22Rv1 (cell line): Measurements from ENCODE around the gene USP48.

Experiments
- H3K27ac ChIP-seq: fragments of 450-650 bp; 2 replicates; pipeline ENCODE4 v1.5.1; 2017
- ZFX ChIP-seq: fragments of 450-650 bp; IDR thresholded peaks from 2 replicates; pipeline ENCODE4 v1.6.1; 2017; ENCODE audit warnings: antibody characterized with exemption, borderline replicate concordance
- TF ChIP-seq, protein P1 (sequence below): fragments of 450-650 bp; IDR thresholded peaks from 2 replicates; pipeline ENCODE4 v1.5.1; 2017; ENCODE audit warnings: mild to moderate bottlenecking

The USP48 gene

GRCh38 chr1:21691739-21692138 lies 91.2 kb downstream of the USP48 start:
- no peak overlapping the region for H3K27ac ChIP-seq
- TF ChIP-seq, protein P1, sequence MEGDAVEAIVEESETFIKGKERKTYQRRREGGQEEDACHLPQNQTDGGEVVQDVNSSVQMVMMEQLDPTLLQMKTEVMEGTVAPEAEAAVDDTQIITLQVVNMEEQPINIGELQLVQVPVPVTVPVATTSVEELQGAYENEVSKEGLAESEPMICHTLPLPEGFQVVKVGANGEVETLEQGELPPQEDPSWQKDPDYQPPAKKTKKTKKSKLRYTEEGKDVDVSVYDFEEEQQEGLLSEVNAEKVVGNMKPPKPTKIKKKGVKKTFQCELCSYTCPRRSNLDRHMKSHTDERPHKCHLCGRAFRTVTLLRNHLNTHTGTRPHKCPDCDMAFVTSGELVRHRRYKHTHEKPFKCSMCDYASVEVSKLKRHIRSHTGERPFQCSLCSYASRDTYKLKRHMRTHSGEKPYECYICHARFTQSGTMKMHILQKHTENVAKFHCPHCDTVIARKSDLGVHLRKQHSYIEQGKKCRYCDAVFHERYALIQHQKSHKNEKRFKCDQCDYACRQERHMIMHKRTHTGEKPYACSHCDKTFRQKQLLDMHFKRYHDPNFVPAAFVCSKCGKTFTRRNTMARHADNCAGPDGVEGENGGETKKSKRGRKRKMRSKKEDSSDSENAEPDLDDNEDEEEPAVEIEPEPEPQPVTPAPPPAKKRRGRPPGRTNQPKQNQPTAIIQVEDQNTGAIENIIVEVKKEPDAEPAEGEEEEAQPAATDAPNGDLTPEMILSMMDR = no peak
- no peak for TF ChIP-seq ZFX

DNA sequence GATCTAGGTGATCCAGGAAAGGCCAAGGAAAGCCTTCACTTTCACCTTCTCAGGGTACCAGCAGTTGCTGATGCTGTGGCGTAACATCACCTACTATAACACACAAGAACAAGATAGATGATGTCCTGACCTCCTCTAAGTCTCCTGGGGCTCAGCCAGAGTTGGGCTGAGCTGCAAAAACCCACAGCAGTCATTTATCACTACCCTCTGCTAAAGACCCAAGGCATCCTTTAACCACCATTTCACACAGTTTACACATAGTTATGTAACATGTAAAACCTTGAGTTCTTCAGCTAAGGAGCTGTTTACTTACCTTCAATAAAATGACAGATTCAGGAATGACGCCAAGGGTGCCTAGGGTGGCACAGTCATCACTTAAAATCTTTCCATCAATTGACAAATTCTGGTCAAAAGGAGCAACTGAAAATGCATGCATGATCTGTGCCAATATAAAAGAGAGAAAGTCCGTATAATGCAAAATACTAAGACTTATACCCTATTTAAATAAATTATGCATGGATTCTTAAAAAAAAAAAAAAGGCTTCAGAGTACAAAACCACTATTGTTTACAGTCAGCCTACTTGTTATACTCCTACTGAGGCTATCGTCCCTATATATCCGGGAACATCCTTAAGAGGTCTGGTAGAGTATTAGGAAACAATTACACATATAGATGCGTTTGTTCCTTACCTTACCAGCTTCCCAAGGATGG lies 93.1 kb downstream of the USP48 start:
- TF ChIP-seq, protein P1 = no peak
- no peak for TF ChIP-seq ZFX
- no peak overlapping the region; the same call in 1 of the 2 replicates for H3K27ac ChIP-seq

DNA sequence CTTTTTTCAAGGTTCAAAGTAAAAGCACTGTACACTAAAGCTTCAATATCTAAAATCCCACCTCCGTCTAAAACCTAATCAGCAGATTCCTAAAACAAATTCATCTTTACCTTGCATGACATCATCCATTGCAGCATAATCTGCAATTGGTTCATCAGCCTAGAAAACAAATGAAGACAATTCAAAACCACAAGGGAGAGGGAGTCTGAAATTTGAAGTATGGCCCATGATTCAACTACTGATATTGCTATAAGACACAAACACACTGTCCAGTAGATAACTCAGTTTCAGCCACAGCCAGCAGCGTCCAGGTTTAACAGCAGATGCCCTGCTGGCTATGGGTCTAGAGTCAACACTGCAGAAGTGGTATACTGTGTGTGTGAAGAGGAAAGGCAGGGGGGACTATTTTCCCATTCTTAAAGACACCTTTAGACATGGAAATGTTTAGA lies 95.8 kb downstream of the USP48 start:
- no peak for TF ChIP-seq ZFX
- TF ChIP-seq, protein P1 = no peak
- no peak overlapping the region for H3K27ac ChIP-seq

DNA sequence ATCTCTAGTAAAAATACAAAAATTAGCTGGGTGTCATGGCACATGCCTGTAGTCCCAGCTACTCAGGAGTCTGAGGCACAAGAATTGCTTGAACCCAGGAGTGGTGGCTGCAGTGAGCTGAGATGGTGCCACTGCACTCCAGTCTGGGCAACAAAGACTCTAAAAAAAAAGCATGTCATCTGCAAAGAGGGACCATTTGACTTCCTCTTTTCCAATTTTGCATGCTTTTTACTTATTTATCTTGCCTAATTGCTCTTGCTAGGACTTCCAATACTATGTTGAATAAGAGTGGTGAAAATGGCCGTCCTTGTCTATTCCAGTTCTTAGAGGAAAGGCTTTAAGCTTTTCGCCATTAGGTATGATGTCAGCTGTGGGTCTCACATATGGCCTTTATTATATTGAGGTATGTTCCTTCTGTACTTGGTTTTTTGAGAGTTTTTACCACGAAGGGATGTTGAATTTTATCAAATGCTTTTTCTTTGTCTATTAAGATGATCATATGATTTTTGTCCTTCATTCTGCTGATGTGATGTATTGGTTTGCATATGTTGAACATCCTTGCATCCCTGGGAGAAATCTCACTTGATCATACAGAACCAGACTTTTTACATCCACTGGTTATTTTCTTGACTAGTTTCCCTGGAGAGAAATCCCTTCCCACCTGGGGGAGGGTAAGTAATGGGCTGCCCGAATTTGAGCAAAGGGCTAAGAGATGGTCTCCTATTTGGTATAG lies 96.8 kb downstream of the USP48 start:
- TF ChIP-seq, protein P1 = no peak
- no peak for TF ChIP-seq ZFX
- H3K27ac ChIP-seq = no peak overlapping the region

DNA sequence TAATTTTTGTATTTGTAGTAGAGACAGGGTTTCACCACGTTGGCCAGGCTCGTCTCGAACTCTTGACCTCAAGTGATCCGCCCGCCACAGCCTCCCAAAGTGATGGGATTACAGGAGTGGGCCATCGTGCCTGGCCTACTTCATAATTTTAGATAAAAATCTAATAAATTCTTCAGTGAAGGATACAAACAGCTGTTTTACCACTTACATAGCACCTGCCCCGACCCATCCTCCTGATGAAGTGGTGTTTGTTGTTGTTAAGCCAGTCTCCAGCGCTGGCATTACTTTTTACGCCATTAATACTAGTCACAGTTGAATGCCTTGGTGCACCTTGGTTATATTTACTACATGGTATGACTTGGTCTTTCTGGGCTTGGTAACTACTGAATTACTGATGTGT lies 101.5 kb downstream of the USP48 start:
- H3K27ac ChIP-seq = no peak overlapping the region
- TF ChIP-seq ZFX = no peak
- TF ChIP-seq, protein P1 = no peak

DNA sequence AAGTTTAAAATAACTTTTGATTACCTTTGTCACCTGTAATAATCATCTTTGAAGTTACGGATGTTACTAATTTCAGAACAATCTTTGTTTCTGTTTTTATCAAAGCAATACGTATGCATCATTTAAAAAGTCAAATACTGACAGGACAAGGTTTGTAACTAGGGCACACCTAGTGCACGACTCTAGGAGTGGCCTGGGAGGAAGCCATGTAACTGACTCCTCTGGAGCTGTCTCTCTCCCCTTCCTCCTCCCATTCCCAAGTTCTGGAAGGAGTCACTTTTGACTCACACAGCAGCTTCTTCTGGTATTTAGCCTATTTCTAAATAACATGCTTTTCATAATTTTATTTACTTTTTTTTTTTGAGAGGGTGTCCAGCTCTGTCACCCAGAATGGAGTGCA lies 102.0 kb downstream of the USP48 start:
- H3K27ac ChIP-seq = no peak overlapping the region
- no peak for TF ChIP-seq ZFX
- TF ChIP-seq, protein P1 = no peak

- TF ChIP-seq ZFX = no peak
- TF ChIP-seq, protein P1 = no peak
- H3K27ac ChIP-seq = no peak overlapping the region
Observed at GRCh38 chr1:21680381-21680780, 102.6 kb downstream of the USP48 start.
